Fibroblast of the aortic adventitia (primary cell): ENCODE data around the gene STK39. TPM values are rescaled to one million over a fixed set of nuclear protein-coding genes. Genes with fewer than 3 reads are reported as not detected.

Source experiments
- DNase-seq: peaks from one replicate; pipeline ENCODE4 v3.0.0-alpha.2; 2010; ENCODE audit warnings: low read depth
- H3K4me3 ChIP-seq: 2 replicates; pipeline ENCODE4 v1.5.1; 2011; ENCODE audit warnings: low read depth, mild to moderate bottlenecking, control low read depth, low read length, moderate library complexity
- total RNA-seq: library from RNA; depleted of rRNA; stranded (reverse); fragments of >200 nt; gene quantifications from 2 replicates; pipeline ENCODE4 v1.2.3, GENCODE V29; 2012; ENCODE audit warnings: low replicate concordance
- TF ChIP-seq, protein P1 (sequence below): IDR thresholded peaks from 2 replicates; pipeline ENCODE4 v1.5.1; 2011; ENCODE audit warnings: mild to moderate bottlenecking, low read length, control low read depth, inconsistent platforms; ENCODE audit not compliant: insufficient read depth

Gene STK39
- total RNA-seq, 1 donor: 31.0 TPM

DNA sequence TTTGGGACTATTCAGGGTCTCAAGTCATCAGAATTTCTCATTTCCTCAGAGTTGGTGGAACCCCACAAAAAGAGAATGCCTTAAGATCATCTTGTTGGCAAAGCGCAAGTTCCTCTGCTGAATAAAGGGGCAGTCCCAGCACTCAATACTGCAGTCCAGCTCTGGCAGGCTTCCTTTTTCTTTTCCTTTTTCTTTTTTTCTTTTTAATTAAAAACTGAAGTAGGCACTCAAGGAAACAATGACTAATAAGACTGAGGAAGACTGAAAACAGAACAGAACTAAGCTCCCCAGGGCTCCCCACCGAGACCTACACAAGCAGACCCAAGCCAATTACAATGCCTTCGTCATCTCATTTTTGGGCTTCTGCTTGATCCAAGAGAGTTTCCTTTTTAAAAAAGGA is 82.0 kb downstream of the STK39 start:
- TF ChIP-seq, protein P1, sequence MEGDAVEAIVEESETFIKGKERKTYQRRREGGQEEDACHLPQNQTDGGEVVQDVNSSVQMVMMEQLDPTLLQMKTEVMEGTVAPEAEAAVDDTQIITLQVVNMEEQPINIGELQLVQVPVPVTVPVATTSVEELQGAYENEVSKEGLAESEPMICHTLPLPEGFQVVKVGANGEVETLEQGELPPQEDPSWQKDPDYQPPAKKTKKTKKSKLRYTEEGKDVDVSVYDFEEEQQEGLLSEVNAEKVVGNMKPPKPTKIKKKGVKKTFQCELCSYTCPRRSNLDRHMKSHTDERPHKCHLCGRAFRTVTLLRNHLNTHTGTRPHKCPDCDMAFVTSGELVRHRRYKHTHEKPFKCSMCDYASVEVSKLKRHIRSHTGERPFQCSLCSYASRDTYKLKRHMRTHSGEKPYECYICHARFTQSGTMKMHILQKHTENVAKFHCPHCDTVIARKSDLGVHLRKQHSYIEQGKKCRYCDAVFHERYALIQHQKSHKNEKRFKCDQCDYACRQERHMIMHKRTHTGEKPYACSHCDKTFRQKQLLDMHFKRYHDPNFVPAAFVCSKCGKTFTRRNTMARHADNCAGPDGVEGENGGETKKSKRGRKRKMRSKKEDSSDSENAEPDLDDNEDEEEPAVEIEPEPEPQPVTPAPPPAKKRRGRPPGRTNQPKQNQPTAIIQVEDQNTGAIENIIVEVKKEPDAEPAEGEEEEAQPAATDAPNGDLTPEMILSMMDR: no peak
- DNase-seq: peak; percentile 69
- no peak overlapping the region for H3K4me3 ChIP-seq

DNA sequence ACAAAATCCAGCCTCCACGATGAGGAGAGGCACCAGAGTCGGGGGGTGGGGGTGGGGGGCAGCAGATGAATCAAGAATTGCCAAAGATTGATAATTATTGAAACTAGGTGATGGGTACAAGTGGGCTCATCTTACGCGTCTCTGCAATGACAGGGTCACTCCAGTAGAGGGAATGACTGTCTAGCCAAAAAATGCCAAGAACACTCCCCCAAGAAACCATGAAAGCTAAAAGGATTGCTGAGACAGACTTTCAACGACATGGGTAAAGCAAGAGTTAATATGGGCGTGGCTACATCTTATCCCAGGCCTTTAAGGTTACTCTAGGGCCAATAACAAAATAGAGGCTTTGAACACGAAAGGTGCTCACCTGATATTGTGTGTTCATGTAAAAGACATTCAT is 86.5 kb downstream of the STK39 start:
- no peak overlapping the region for H3K4me3 ChIP-seq
- DNase-seq: no peak
- TF ChIP-seq, protein P1: no peak

DNA sequence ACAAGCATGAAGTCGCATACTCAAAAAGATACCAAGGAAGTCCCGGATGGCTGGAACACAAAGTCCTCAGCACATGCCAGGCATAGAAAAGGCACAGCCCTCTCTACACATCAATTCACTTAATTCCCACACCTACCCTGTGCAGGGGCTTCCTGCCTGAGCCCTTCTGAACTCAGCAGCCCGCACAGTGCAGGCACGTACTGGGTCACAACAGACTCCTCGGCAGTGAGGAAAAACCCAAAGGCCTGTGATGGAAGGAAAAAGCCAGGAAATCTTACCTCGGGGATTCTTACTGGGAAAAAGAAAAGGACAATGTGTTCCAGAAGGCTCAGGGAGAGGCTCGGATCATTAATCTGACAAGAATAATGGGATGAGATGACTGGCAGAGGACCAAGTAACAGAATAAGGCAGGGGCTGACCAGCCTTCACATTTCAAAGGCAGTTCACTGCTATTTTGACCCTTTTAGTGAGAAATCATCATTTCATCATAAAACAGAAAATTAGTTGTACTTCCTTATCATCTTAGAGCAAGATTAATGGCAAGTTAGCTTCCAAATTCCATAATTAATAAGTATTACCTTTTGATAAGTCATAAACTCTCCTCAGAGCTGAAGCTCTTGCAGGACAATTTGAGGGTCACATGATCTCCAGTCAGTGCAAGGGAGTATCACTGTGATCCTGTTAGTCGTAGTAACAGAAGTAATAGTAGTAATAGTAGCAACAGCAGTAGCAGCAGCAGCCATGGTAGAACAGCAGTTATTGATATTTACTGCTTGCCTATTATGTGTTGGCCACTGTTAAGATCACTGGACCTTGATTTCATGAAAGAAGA is 87.4 kb downstream of the STK39 start:
- DNase-seq: no peak
- no peak overlapping the region for H3K4me3 ChIP-seq

DNA sequence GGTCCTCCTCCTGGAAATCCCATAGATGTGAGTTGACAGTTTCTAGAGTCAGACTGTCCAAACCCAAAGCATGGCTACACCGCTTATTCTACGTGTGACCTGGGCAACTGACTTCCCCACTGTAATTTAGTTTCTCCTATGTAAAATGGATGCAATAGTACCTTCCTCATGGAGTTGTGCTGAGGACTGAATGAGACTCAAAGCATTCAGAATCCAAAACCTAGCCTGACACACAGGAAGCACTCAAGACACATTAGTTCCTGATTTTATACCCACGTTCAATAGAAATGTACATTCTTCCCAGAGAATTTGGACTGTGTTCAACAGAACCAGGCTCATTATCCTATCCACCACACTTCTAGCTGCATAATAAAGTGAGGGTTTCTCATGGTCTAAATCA is 88.8 kb downstream of the STK39 start:
- no peak overlapping the region for H3K4me3 ChIP-seq
- no peak for DNase-seq
- TF ChIP-seq, protein P1: no peak

More for the DNA sequence above, 87.4 kb downstream of the STK39 start:
- TF ChIP-seq, protein P1: no peak

DNA sequence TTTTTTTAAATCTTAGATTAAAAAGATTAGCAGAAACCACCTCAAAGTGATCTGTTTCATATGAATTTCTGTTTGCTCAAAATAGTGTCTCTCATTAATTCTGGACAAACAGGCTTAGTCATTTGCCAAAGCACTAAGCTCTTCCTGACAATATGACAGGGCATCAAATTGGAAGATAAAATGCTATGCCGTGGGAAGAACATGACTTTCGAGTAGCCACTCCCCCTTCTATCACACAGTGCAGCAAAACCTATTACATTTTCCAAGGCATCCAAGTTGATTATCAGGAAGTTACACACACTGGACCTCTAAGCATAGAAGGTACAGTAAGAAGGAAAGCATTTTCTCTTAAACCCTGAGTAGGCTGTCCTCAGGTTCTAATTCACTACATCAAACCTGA is 89.5 kb downstream of the STK39 start:
- TF ChIP-seq, protein P1: no peak
- no peak overlapping the region for H3K4me3 ChIP-seq
- DNase-seq: no peak

DNA sequence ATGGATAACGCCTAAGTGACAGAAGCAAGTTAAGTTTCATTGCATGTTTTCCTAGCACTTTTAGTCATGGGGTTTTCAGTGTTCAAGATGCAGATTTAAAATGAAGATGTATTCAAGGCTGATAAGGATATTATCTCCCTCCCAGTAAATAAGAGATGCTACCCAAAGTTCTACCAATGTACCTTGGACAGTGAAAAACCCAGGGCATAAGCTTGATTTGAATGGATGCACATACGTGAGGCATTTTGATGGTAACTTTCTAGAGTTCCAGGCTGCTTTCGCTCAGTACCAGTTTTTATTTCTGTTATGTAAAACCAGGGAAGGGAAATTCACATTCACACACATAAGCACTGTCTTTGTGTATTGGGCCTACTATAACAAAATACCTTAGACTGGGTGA is 90.3 kb downstream of the STK39 start:
- DNase-seq: no peak
- TF ChIP-seq, protein P1: no peak
- no peak overlapping the region for H3K4me3 ChIP-seq
